DMS 273 treated with DMSO at 0.1 percent for 48 hours (cell line): Measurements from ENCODE around the gene OTUD3.
"Not testable (repeated sequence)": the region's sequence is repeated elsewhere in the genome, so short reads cannot be mapped to it uniquely, and the experiment has no call there.

ENCODE experiments used
- DNase-seq: peaks from one replicate; lab custom pipeline; 2025; lab: John Stamatoyannopoulos, UW

Gene OTUD3

DNA sequence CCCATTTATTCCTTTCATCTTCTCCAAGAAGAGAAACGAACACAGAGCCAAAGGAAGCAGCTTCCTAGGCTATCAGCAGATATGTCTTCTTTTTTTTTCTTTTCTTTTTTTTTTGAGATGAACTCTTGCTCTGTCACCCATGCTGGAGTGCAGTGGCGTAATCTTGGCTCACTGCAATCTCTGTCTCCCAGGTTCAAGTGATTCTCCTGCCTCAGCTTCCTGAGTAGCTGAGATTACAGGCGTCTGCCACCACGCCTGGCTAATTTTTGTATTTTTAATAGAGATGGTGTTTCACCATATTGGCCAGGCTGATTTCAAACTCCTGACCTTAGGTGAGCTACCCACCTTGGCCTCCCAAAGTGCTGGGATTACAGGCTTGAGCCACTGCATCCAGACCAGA lies 13.6 kb upstream of the OTUD3 start:
- DNase-seq, result not testable (repeated sequence)

GRCh38 chr1:19869453-19869852 lies 12.7 kb upstream of the OTUD3 start:
- not testable (repeated sequence) for DNase-seq

GRCh38 chr1:19869929-19870328 lies 12.3 kb upstream of the OTUD3 start:
- DNase-seq, result no peak

- no peak for DNase-seq
Observed at GRCh38 chr1:19872190-19872589, 10.0 kb upstream of the OTUD3 start.

GRCh38 chr1:19877181-19877750 lies 4.9 kb upstream of the OTUD3 start:
- no peak for DNase-seq

GRCh38 chr1:19877821-19878636 lies 4.2 kb upstream of the OTUD3 start:
- no peak for DNase-seq

DNA sequence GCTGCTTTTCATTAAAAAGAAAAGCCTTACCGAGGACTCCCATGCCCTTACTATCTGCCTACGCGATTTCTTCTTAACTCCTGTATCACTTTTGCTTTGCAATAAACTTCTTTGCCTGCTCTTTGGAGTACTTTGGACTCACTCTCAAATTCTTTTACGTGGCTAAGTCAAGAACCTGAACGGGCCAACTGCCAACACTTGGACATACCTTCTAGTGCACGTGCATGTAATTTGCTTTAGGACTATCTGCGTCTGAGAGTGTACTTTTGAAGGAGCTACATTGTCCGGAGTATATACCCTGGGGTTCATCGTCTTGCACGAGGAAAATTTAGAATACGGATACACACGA lies 3.6 kb upstream of the OTUD3 start:
- no peak for DNase-seq

- DNase-seq, result no peak
Observed at GRCh38 chr1:19879227-19879626, 3.0 kb upstream of the OTUD3 start.

GRCh38 chr1:19879661-19880060 lies 2.5 kb upstream of the OTUD3 start:
- no peak for DNase-seq

DNA sequence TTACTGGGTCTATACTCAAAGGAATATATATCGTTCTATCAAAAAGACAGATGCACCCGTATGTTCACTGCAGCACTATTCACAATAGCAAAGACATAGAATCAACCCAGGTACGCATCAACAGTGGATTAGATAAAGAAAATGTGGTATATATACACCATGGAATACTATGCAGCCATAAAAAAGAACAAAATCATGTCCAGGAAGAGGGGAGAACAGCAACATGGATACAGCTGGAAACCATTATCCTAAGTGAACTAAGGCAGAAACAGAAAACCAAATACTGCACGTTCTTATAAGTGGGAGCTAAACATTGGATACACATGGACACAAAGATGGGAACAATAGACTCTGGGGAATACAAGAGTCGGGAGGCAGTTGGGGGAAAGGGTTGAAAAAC lies 1.4 kb upstream of the OTUD3 start:
- not testable (repeated sequence) for DNase-seq

DNA sequence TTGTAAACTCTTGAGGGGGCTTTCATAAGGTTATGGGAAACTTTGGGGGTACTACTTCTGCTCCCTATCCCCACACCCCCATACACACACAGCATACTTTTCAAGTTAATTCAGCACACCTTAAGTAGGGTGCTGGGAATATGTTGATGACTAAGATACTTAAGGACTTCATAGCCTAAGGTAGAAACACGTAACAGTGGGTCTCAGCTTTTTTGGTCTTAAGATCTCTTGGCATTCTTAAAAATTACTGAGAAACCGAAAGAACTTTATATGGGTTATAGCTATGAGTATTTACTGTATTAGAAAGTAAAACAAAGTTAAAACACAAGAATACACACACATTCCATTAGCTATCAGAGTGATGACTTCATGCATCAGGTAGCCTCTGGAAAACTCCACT lies 2.1 kb downstream of the OTUD3 start:
- DNase-seq, result no peak

DNA sequence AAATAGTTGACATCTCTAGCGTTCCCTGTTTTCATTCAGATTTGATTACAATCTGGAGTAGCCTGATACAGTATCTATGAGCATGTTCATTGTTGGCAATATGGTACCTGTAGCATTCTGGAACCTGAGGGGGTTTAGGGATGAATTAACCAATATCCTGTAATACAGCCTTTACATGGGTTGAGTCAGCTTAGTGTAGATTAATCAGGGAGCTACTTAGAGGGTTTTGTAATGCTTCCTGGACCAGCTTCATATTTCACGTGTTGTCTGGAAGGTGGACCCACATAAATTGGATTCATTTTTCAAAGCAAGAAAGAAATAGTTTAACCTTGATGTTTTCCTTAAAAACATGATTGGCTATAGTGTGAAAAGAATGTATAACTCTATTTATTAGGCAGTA lies 3.6 kb downstream of the OTUD3 start:
- DNase-seq, result no peak

DNA sequence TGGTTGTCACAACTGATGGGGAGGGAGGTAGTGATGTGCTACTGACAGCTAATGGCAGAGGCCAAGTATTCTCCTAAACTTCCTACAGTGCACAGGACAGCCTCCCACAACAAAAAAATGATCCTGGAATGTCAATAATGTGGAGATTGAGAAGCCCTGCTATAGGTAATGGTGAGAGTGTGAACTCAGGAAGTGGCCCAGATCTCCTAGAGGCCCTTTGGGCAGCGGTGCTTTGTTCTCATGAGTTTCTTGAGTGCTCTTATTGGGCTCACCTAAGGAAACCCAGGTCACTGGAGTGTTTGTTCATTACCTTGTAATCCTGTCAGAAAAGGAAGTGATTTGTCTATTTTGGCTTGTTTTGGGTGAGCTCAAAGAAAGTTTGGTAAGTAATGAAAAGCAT lies 5.9 kb downstream of the OTUD3 start:
- no peak for DNase-seq

GRCh38 chr1:19889656-19890055 lies 7.5 kb downstream of the OTUD3 start:
- no peak for DNase-seq

DNA sequence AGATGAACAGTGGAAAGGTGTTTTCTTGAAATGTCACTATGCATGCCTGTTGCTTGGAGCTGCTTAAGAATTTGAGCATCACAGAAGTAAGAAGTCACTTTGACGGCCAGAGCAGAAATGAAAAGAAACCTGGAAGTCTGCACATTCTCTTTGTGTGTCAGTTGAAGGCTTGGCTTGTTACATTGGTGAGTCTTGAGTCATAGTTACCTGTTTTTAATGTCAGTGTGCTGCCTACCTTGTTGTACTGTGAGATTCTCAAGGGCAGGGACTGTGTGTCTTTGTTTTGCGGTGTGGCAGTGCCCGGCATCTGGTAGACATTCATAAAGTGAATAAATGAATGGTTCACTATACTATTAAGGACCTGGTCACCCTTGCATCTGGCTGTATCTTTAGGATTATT lies 9.9 kb downstream of the OTUD3 start:
- DNase-seq, result no peak

GRCh38 chr1:19892628-19893168 lies 10.5 kb downstream of the OTUD3 start:
- no peak for DNase-seq

- DNase-seq, result no peak
Observed at GRCh38 chr1:19893687-19894086, 11.5 kb downstream of the OTUD3 start.

- DNase-seq, result no peak
Observed at GRCh38 chr1:19894218-19894617, 12.0 kb downstream of the OTUD3 start.

- no peak for DNase-seq
Observed at GRCh38 chr1:19901653-19902052, 19.5 kb downstream of the OTUD3 start.

DNA sequence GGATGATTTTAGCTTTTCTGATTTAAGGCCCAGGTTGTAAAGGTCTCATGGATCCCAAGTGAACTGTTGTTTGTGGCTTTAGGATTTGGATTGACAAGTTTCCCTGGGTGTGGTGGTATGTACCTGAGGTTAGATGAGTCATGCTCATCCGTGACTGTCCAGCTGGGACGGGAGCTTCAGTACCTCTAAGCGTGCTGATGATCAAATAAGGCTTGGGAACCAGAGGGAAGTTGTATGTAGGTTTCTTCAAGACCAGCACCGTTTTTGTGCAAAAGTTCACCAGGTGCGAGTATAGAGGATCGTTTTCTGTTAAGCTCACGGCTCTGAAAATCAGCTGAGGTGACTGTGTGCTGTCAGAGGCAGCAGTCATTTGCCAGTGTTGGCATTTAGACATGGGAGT lies 21.4 kb downstream of the OTUD3 start:
- DNase-seq, result no peak

DNA sequence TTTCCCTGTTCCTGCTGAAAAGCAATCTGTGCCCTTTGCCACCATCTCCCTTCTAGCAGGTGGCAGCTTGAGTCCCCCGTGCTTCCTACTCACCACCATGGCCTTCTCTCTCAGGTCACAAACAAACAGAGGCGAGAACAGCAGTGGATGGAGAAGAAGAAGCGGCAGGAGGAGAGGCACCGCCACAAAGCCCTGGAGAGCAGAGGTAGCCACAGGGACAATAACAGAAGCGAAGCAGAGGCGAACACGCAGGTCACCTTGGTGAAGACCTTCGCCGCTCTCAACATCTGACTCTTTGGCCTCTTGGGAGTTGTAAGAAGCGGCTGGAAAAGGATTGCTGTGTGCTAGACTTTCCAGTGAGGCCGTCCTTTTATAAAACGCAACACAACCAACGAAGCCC lies 25.3 kb downstream of the OTUD3 start:
- DNase-seq, result no peak

- DNase-seq, result no peak
Observed at GRCh38 chr1:19909392-19909791, 27.2 kb downstream of the OTUD3 start.

DNA sequence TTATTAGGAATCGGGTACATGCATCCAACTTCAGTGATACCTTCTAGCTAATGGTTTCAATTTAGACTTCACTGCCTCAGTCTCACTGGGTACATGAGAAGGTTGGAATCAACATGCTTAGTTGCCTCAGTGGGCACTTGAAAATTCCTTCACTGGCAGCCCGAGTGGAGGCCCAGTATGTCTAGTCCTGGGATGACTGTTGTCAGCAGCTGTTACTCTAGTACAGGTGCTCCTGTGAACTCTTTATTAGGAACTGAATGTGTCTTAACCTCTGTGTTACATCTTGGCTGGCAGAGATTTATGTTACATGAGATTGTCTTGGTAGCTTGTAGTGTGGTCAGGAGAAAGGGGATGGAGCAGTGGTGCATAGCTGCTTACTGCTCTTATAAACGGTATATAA lies 27.8 kb downstream of the OTUD3 start:
- DNase-seq, result no peak

DNA sequence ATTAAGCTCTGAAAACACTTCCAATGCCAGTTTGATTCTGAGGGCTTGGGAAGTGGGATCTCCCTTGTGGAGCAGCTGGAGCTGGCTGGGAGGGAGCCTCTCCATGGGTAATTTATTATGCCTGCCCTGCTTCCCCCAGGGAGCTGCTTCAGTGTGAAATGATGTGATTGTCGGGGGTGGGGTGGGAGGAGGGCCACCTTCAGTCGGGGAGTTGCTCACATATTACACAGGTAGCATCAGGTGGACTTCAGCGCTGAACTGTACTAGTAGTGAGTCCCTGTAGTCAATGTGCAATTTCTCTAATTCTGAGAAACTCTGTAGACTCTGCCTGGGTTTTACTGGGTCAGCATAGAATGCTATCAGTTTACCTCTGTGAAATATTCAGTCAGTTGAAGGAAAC lies 28.5 kb downstream of the OTUD3 start:
- DNase-seq, result no peak
